GM10847 (cell line): Measurements from ENCODE around the gene FGD5.

Experiments used
- POLR2A ChIP-seq: IDR thresholded peaks from 2 replicates; pipeline ENCODE4 v1.6.1; 2011; ENCODE audit not compliant: insufficient read length; ENCODE audit errors: extremely low read depth

The FGD5 gene

GRCh38 chr3:14880447-14881106 lies 61.8 kb downstream of the FGD5 start:
- no peak for TF ChIP-seq POLR2A

GRCh38 chr3:14883226-14883625 lies 64.5 kb downstream of the FGD5 start:
- no peak for TF ChIP-seq POLR2A

GRCh38 chr3:14884665-14885064 lies 65.9 kb downstream of the FGD5 start:
- no peak for TF ChIP-seq POLR2A

- TF ChIP-seq POLR2A, result no peak
Observed at GRCh38 chr3:14885307-14885706, 66.5 kb downstream of the FGD5 start.

- no peak for TF ChIP-seq POLR2A
Observed at GRCh38 chr3:14886101-14886500, 67.3 kb downstream of the FGD5 start.

- no peak for TF ChIP-seq POLR2A
Observed at GRCh38 chr3:14889205-14889604, 70.4 kb downstream of the FGD5 start.

- TF ChIP-seq POLR2A, result no peak
Observed at GRCh38 chr3:14889943-14890342, 71.2 kb downstream of the FGD5 start.

GRCh38 chr3:14890476-14890875 lies 71.7 kb downstream of the FGD5 start:
- no peak for TF ChIP-seq POLR2A

GRCh38 chr3:14891135-14892132 lies 72.7 kb downstream of the FGD5 start:
- TF ChIP-seq POLR2A, result no peak

- TF ChIP-seq POLR2A, result no peak
Observed at GRCh38 chr3:14892226-14892625, 73.5 kb downstream of the FGD5 start.

- no peak for TF ChIP-seq POLR2A
Observed at GRCh38 chr3:14894085-14894484, 75.3 kb downstream of the FGD5 start.

- TF ChIP-seq POLR2A, result no peak
Observed at GRCh38 chr3:14897266-14897665, 78.5 kb downstream of the FGD5 start.

GRCh38 chr3:14898929-14899328 lies 80.2 kb downstream of the FGD5 start:
- TF ChIP-seq POLR2A, result no peak

GRCh38 chr3:14899993-14900618 lies 81.3 kb downstream of the FGD5 start:
- no peak for TF ChIP-seq POLR2A
